Lower leg skin (tissue), 3 donors: Measurements from ENCODE around the gene NCKAP5.

ENCODE experiments used
- POLR2A ChIP-seq, 2 donors: fragments of 450-650 bp; IDR thresholded peaks; one replicate each; pipeline ENCODE4 v1.6.1; 2016 to 2017; ENCODE audit warnings: antibody characterized with exemption in 2 of 2, mild to moderate bottlenecking in 1 of 2, moderate library complexity in 1 of 2
- TF ChIP-seq, protein P1 (sequence below), 3 donors: fragments of 450-650 bp; IDR thresholded peaks; one replicate each; pipeline ENCODE4 v1.5.1; 2016; ENCODE audit warnings: antibody characterized with exemption in 3 of 3, mild to moderate bottlenecking in 3 of 3, moderate library complexity in 2 of 3

DNA sequence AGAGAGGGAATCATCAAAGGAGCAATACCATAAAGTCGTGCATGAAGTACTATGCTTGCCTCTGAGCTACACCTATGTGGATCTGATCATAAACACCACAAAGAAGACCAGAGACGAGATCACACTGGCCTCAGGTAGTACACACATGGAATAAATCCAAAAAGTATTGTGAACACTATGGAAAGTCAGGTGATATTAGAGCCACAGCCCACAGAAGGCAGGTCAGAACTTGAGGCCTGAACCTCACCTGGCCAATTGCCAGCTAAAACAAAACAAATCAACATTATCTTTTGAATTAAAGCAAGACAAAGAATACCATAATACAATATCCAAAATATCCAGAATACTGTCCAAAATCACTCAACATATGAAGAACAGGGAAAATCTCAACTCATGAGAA lies 371.1 kb downstream of the NCKAP5 start:
- TF ChIP-seq, protein P1, sequence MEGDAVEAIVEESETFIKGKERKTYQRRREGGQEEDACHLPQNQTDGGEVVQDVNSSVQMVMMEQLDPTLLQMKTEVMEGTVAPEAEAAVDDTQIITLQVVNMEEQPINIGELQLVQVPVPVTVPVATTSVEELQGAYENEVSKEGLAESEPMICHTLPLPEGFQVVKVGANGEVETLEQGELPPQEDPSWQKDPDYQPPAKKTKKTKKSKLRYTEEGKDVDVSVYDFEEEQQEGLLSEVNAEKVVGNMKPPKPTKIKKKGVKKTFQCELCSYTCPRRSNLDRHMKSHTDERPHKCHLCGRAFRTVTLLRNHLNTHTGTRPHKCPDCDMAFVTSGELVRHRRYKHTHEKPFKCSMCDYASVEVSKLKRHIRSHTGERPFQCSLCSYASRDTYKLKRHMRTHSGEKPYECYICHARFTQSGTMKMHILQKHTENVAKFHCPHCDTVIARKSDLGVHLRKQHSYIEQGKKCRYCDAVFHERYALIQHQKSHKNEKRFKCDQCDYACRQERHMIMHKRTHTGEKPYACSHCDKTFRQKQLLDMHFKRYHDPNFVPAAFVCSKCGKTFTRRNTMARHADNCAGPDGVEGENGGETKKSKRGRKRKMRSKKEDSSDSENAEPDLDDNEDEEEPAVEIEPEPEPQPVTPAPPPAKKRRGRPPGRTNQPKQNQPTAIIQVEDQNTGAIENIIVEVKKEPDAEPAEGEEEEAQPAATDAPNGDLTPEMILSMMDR (IDR thresholded peaks at IDR 0.05), result no peak
- no peak for TF ChIP-seq POLR2A (IDR thresholded peaks at IDR 0.05)
